ENCODE measurements around the gene DNAH11. TPM values are rescaled to one million over a fixed set of nuclear protein-coding genes. Genes with fewer than 3 reads are reported as not detected.

The DNAH11 gene
- total and polyA plus RNA-seq, 9 of the 15 experiments (the other 6 are each of a cell fraction or from before 2014, with no cell fraction given), result under 0.01 TPM; not detected in 7

DNA sequence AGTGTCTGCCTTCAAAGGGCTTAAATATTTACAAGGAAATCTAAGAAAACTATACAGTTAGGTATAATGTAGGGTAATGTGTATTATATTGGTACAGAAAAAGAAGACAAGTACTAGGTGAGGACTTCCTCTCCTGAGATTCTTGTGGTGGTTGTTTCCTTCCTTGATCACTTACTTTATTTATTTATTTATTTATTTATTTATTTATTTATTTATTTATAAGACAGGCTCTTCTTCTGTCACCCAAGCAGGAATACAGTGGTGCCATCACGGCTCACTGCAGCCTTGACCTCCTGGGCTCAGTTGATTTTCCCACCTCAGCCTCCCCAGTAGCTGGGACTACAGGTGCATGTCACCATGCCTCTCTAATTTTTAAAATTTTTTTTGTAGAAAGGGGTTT is 18.2 kb upstream of the DNAH11 start:
- Histone ChIP-seq H2AFZ (ENCODE audit: low read depth, low read length) (no peak overlapping the region), H4K20me1 (replicated peaks; ENCODE audit: control insufficient read depth, insufficient read depth, low read length) (no peaks in the 10 kb centered on the region), H3K27me3 (ENCODE audit: control insufficient read depth in 2 of 2, insufficient read depth in 2 of 2, low read length in 2 of 2) (no peaks in the 10 kb centered on the region), H3K27ac (ENCODE audit: extremely low read depth, low read depth, low read length) (no peak overlapping the region), H3K9me3 (replicated peaks; ENCODE audit: control insufficient read depth, insufficient read depth, low read depth, low read length) (no peaks in the 10 kb centered on the region), H3K79me2 (ENCODE audit: control insufficient read depth, insufficient read depth, low read length) (no peaks in the 10 kb centered on the region), H3K4me3 (no peak overlapping the region), H3K4me1 (replicated peaks in 1 of 2; ENCODE audit: control insufficient read depth in 2 of 2, insufficient read depth in 2 of 2, low read length in 2 of 2) (no peaks in the 10 kb centered on the region), H3K9me1 (ENCODE audit: control insufficient read depth, insufficient read depth, low read length) (no peaks in the 10 kb centered on the region), H3K9ac (ENCODE audit: insufficient read depth in 1 of 2, low read depth in 2 of 2, low read length in 2 of 2) (no peak overlapping the region), H3K36me3 (ENCODE audit: control insufficient read depth, insufficient read depth, low read length) (no peaks in the 10 kb centered on the region), H3K4me2 (ENCODE audit: insufficient read depth, low read length) (no peak overlapping the region)
- ChIA-PET POLR2A (no interaction called here), CTCF (ENCODE audit: low intra/inter-chr PET ratio) (no interaction called here)
- WGBS (ENCODE audit: insufficient coverage, low coverage, missing lambda C conversion rate), result 0% methylated on average over 1 of the region's 1 CpG
- BruUV-seq (replicated peaks), result no TSS peak
- in situ Hi-C loops (cut with MboI), result no loop called here
- ATAC-seq (no peak), FAIRE-seq (no peak), DNase-seq (ENCODE audit: extremely low read depth in 1 of 4, low spot score in 3 of 4) (no peak)
- intact Hi-C loops (cut with micrococcal nuclease), result no loop called here
- TF ChIP-seq, protein P1, sequence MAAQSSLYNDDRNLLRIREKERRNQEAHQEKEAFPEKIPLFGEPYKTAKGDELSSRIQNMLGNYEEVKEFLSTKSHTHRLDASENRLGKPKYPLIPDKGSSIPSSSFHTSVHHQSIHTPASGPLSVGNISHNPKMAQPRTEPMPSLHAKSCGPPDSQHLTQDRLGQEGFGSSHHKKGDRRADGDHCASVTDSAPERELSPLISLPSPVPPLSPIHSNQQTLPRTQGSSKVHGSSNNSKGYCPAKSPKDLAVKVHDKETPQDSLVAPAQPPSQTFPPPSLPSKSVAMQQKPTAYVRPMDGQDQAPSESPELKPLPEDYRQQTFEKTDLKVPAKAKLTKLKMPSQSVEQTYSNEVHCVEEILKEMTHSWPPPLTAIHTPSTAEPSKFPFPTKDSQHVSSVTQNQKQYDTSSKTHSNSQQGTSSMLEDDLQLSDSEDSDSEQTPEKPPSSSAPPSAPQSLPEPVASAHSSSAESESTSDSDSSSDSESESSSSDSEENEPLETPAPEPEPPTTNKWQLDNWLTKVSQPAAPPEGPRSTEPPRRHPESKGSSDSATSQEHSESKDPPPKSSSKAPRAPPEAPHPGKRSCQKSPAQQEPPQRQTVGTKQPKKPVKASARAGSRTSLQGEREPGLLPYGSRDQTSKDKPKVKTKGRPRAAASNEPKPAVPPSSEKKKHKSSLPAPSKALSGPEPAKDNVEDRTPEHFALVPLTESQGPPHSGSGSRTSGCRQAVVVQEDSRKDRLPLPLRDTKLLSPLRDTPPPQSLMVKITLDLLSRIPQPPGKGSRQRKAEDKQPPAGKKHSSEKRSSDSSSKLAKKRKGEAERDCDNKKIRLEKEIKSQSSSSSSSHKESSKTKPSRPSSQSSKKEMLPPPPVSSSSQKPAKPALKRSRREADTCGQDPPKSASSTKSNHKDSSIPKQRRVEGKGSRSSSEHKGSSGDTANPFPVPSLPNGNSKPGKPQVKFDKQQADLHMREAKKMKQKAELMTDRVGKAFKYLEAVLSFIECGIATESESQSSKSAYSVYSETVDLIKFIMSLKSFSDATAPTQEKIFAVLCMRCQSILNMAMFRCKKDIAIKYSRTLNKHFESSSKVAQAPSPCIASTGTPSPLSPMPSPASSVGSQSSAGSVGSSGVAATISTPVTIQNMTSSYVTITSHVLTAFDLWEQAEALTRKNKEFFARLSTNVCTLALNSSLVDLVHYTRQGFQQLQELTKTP (IDR thresholded peaks at IDR 0.05; ENCODE audit: low read depth in 1 of 2, partially characterized antibody in 2 of 2), result no peak
- TF ChIP-seq, protein P2, sequence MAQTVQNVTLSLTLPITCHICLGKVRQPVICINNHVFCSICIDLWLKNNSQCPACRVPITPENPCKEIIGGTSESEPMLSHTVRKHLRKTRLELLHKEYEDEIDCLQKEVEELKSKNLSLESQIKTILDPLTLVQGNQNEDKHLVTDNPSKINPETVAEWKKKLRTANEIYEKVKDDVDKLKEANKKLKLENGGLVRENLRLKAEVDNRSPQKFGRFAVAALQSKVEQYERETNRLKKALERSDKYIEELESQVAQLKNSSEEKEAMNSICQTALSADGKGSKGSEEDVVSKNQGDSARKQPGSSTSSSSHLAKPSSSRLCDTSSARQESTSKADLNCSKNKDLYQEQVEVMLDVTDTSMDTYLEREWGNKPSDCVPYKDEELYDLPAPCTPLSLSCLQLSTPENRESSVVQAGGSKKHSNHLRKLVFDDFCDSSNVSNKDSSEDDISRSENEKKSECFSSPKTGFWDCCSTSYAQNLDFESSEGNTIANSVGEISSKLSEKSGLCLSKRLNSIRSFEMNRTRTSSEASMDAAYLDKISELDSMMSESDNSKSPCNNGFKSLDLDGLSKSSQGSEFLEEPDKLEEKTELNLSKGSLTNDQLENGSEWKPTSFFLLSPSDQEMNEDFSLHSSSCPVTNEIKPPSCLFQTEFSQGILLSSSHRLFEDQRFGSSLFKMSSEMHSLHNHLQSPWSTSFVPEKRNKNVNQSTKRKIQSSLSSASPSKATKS (CRISPR knock-in tag; IDR thresholded peaks at IDR 0.05), result no peak
- TF ChIP-seq RBM34 (IDR thresholded peaks at IDR 0.05; ENCODE audit: borderline replicate concordance, insufficient read depth, low read length) (no peak), NFYB (IDR thresholded peaks at IDR 0.05; ENCODE audit: extremely low read depth, insufficient read length) (no peak), ZNF77 (CRISPR knock-in tag; IDR thresholded peaks at IDR 0.05) (no peak), CBX8 (IDR thresholded peaks at IDR 0.05; ENCODE audit: borderline replicate concordance, extremely low read depth, low read depth, low read length, poor library complexity, severe bottlenecking) (no peak)
- TF ChIP-seq, protein P3, sequence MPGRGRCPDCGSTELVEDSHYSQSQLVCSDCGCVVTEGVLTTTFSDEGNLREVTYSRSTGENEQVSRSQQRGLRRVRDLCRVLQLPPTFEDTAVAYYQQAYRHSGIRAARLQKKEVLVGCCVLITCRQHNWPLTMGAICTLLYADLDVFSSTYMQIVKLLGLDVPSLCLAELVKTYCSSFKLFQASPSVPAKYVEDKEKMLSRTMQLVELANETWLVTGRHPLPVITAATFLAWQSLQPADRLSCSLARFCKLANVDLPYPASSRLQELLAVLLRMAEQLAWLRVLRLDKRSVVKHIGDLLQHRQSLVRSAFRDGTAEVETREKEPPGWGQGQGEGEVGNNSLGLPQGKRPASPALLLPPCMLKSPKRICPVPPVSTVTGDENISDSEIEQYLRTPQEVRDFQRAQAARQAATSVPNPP (IDR thresholded peaks at IDR 0.05; ENCODE audit: borderline replicate concordance, insufficient read depth, insufficient read length), result no peak
- TF ChIP-seq, protein P4, sequence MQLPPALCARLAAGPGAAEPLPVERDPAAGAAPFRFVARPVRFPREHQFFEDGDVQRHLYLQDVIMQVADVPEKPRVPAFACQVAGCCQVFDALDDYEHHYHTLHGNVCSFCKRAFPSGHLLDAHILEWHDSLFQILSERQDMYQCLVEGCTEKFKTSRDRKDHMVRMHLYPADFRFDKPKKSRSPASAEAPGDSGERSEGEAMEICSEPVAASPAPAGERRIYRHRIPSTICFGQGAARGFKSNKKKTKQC (CRISPR knock-in tag; IDR thresholded peaks at IDR 0.05), result no peak

All from K562 (cell line).